NT2/D1 (cell line): ENCODE data around the gene FHOD3.

Experiments
- YY1 ChIP-seq: IDR thresholded peaks from 2 replicates; pipeline ENCODE4 v1.6.1; 2011; ENCODE audit not compliant: insufficient read length, insufficient read depth
- ZNF274 ChIP-seq: IDR thresholded peaks from 2 replicates; pipeline ENCODE4 v1.6.1; 2011; ENCODE audit warnings: mild to moderate bottlenecking, low read depth, low read length

DNA sequence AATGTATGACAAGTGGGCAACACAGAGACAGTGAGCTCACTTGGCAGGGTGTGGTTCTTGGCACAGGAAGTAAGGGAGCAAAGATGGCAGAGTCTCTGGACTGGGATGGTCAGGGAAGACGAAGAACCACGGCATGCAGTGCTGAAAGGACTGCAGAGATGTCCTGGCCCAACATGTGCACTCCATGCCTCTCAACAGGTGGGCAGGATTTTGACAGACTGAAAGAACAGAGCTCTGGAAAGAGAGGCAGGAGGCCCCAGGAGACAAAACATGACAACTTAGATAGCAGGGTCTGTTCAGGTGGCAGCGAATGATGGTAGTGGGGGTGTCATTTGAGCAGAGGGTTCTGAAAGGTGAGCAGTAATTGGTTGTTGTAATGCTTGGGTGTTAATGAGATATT, 180.3 kb downstream of the FHOD3 start:
- TF ChIP-seq ZNF274 (no peak), YY1 (no peak)
